Dendritic cell treated with granulocyte-macrophage colony-stimulating factor and Interleukin-4, amounts not matched to agents 40 ng/mL and 50 ng/mL, for 4 days (primary cell): ENCODE measurements around the gene AKAP12.
"Not testable (repeated sequence)": the region's sequence is repeated elsewhere in the genome, so short reads cannot be mapped to it uniquely, and the experiment has no call there.

ENCODE experiments used
- H3K27ac Mint-ChIP-seq: one replicate; pipeline ENCODE4 v1.8.0; 2022; ENCODE audit warnings: mild to moderate bottlenecking, mixed read lengths
- H3K27me3 Mint-ChIP-seq: one replicate; pipeline ENCODE4 v1.8.0; 2022; ENCODE audit warnings: mild to moderate bottlenecking, mixed read lengths
- H3K36me3 Mint-ChIP-seq: one replicate; pipeline ENCODE4 v1.8.0; 2022; ENCODE audit warnings: low read depth, mixed read lengths
- H3K4me1 Mint-ChIP-seq: one replicate; pipeline ENCODE4 v1.8.0; 2022; ENCODE audit warnings: low read depth, mixed read lengths
- H3K4me3 Mint-ChIP-seq: one replicate; pipeline ENCODE4 v1.8.0; 2022; ENCODE audit warnings: mild to moderate bottlenecking, moderate library complexity, mixed read lengths
- H3K9me3 Mint-ChIP-seq: one replicate; pipeline ENCODE4 v1.8.0; 2022; ENCODE audit warnings: mixed read lengths
- intact Hi-C: fragments of 100-400 bp; cut with micrococcal nuclease; formaldehyde crosslinking; loops from one replicate; pipeline ENCODE4 v1.15.0; 2022

Gene AKAP12

DNA sequence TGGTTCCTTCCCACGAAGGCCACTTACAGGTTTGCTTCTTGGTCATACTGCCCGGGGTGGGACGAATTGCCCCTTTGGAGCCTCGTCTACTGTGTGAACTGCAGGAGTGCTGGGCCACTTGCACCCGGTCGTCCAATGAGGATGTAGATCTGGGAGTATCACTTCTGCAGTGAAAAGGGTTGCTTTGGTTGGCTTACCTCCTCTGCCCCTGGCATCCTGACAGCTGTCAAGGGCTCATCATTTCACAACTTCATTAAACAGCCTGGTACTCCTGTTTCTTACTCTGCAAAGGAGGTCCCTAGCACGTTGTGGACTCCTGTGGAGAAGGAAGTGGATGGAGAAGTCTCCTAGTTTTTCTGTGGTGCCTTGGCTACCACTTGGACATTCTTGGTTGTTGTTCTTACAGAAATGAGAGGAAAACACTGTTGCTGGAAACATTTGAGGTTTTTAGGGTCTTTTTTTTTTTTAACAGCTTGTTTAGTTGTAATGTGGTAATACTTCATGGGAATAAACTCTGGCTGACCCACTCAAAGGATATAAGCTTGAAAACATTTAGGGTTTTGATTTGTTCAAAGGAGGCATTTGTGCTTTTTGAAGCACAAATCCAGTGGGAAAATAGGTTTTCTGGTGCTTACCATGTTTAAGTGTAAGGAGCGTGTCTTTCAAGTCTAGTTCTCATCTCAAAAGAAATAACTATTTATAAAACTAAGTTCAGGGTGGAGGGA lies 60.7 kb downstream of the AKAP12 start:
- Mint-ChIP-seq H3K27me3 (peaks cover 8% of the 10 kb centered on the region), H3K36me3 (no peaks in the 10 kb centered on the region), H3K9me3 (no peaks in the 10 kb centered on the region), H3K27ac (no peak overlapping the region), H3K4me1 (no peaks in the 10 kb centered on the region), H3K4me3 (no peak overlapping the region)
- intact Hi-C loops = no loop called here

DNA sequence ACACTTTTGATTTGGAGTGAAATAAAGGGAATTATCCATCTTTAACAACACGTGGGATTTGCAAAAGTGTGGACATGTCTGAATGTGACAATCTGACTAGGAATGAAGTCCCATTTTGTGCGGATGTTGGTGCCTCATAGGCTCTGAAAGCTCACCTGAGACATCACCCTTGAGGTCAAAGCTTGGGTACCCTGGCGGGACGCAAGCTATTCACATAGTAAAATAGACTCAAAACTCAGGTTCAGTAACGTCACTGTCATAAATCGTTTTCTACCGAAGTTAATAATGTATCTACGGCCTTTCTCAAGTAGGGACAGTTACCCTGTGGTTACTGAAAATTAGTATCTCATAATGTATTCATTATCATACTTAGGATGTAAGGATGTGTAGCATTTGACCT lies 61.8 kb downstream of the AKAP12 start:
- H3K36me3 Mint-ChIP-seq = no peaks in the 10 kb centered on the region
- intact Hi-C loops = no loop called here
- no peaks in the 10 kb centered on the region for H3K9me3 Mint-ChIP-seq
- H3K27ac Mint-ChIP-seq = no peak overlapping the region
- peaks cover 6% of the 10 kb centered on the region for H3K27me3 Mint-ChIP-seq
- no peaks in the 10 kb centered on the region for H3K4me1 Mint-ChIP-seq
- no peak overlapping the region for H3K4me3 Mint-ChIP-seq

DNA sequence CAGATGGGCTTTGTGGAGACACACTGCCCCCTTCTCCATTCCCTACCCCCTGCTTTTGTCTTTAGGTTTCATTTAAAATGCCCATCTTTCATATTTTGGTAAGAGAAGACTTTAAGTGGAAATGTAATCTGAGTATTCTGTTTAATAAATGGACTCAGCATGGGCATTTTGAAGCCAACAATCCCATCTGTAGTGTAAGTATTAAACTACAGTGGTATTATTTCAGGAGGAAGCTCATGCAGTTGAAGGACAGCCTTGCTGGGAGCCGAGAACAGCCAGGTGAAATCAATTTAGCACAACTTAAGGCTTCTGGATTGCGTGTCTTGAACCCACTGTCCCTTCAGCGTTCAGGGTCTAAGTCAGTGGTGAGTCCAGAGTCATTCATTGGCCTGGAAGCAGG lies 63.5 kb downstream of the AKAP12 start:
- H3K4me3 Mint-ChIP-seq = no peak overlapping the region
- H3K36me3 Mint-ChIP-seq = no peaks in the 10 kb centered on the region
- H3K9me3 Mint-ChIP-seq = no peaks in the 10 kb centered on the region
- H3K27ac Mint-ChIP-seq = no peak overlapping the region
- peaks cover 6% of the 10 kb centered on the region for H3K27me3 Mint-ChIP-seq
- intact Hi-C loops = no loop called here
- H3K4me1 Mint-ChIP-seq = no peaks in the 10 kb centered on the region

DNA sequence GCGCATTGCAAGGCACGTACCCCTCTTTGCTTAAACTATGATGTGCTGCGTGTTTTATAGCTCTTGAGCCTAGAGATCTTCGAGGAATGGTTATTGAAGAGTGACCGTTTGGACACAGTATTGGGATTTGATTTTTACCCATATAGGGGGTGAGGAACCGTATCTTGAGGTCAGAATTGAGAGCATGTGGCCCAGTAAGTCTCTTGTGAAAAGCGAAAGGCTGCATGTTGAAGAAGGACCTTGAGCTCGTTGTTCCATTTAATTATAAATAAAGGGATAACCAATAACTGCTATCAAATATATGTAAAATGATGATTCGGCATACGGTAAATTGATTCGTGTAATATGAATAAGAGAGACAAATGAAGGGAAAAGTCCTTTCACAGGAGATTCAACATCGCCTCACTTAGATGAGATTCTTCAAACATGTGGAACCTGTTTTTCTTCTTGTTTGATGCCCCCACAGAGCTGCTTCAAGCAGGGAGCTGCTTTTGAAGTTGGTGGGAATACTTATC lies 66.6 kb downstream of the AKAP12 start:
- Mint-ChIP-seq H3K36me3 (no peaks in the 10 kb centered on the region), H3K4me3 (no peak overlapping the region), H3K27ac (no peak overlapping the region), H3K27me3 (peaks cover 6% of the 10 kb centered on the region), H3K9me3 (no peaks in the 10 kb centered on the region), H3K4me1 (no peaks in the 10 kb centered on the region)
- intact Hi-C loops = no loop called here

DNA sequence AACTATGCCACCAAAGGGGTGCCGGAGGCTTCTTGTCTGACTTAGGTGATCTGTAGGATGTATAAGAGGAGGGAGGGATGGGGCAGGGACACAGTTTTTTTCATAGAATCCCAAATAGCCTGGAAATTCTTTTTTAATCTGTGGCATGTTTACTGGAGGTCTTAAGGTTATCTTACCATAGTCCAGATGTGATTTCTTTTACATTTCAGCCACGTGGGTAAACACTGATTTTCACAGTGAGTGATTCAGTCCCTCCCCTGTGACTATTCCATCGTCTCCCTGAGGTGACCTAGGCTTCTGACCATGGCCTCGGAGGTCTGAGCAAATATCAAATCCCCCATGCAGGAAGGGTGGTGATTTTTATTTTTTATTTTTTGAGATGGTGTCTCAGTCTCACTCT lies 67.7 kb downstream of the AKAP12 start:
- Mint-ChIP-seq H3K4me3 (no peak overlapping the region), H3K4me1 (no peaks in the 10 kb centered on the region), H3K27ac (no peak overlapping the region), H3K9me3 (no peaks in the 10 kb centered on the region), H3K27me3 (peaks cover 6% of the 10 kb centered on the region), H3K36me3 (no peaks in the 10 kb centered on the region)
- intact Hi-C loops = no loop called here

DNA sequence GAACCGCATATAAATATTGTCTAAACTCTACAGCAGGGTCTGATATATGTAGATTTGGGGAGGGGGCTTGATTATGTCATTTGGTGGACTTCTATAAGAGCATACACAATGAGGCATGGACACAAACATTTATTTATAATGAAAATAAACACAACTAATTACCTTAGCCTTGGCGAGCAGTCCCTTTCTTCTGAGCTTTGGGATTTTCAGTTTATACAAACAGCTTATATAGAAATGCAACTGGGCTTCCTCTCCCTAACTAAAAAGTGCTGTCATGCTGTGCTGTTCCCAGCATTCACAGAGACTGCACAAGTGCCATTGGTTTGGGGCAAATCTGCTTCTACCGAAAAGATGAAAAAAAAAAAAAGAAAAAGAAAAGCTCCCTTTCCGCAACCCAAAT lies 69.9 kb downstream of the AKAP12 start:
- peaks cover 4% of the 10 kb centered on the region for H3K27me3 Mint-ChIP-seq
- intact Hi-C loops = no loop called here
- no peaks in the 10 kb centered on the region for H3K9me3 Mint-ChIP-seq
- no peaks in the 10 kb centered on the region for H3K4me1 Mint-ChIP-seq
- no peaks in the 10 kb centered on the region for H3K36me3 Mint-ChIP-seq
- H3K4me3 Mint-ChIP-seq = no peak overlapping the region
- no peak overlapping the region for H3K27ac Mint-ChIP-seq

DNA sequence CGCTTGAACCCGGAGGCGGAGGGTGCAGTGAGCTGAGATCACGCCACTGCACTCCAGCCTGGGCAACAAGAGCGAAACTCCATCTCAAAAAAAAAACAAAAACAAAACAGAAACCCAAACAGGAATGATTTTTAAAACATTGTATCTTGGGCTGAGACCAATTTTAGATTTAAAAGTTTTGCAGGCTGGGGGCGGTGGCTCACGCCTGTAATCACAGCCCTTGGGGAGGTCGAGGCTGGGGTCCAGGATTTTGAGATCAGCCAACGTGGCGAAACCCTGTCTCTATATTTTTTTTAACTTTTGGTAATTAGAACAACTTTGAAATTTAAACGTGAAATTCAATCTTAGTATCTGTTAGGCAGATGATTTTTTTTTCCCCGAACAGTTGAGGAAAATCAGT lies 70.5 kb downstream of the AKAP12 start:
- Mint-ChIP-seq H3K4me1 (no peaks in the 10 kb centered on the region), H3K9me3 (peaks cover 1% of the 10 kb centered on the region), H3K27ac (no peak overlapping the region), H3K27me3 (no peaks in the 10 kb centered on the region), H3K36me3 (no peaks in the 10 kb centered on the region), H3K4me3 (no peak overlapping the region)
- intact Hi-C loops = no loop called here

DNA sequence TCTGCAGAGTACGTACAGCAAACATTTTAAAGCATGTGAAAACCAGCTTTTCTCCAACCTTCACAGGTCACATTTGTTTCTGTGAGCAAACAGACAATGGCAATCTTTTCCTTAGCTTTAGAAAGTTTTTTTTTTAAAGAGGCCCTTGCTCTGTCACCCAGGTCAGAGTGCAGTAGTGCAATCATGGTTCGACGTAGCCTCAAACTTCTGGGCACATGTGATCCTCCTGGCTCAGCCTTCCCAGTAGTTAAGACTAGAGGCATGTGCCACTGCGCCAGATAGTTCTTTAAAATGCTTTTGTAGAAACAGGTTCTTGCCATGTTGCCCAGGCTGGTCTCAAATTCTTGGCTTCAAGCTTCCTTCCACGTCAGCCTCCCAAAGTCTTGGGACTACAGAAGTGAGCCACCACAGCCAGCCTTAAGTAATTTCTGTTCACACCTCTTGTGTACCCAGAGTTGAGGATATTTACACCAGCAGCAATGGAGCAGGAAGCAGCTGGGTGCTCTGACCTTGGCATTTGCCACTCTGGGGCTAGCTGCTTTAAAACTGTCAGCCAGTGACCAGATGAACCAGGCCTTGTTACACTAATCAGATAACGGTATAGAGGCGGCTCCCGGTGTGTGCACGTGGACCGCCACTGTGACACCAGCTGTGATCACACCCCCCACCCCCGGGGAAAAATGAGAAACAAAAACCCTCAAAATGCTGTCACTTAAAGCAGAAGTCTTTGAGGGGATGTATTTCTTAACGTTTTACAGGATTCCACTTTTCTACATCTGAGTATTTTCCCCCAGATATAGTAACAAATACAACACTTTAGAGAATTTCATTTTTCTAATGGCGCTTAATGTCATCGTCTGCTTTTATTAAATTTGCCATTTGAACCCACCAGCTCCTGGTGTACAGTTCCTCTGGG lies 71.3 kb downstream of the AKAP12 start:
- no peak overlapping the region for H3K27ac Mint-ChIP-seq
- no peaks in the 10 kb centered on the region for H3K4me1 Mint-ChIP-seq
- no peaks in the 10 kb centered on the region for H3K36me3 Mint-ChIP-seq
- H3K27me3 Mint-ChIP-seq = no peaks in the 10 kb centered on the region
- H3K4me3 Mint-ChIP-seq = no peak overlapping the region
- peaks cover 10% of the 10 kb centered on the region for H3K9me3 Mint-ChIP-seq
- intact Hi-C loops = no loop called here

DNA sequence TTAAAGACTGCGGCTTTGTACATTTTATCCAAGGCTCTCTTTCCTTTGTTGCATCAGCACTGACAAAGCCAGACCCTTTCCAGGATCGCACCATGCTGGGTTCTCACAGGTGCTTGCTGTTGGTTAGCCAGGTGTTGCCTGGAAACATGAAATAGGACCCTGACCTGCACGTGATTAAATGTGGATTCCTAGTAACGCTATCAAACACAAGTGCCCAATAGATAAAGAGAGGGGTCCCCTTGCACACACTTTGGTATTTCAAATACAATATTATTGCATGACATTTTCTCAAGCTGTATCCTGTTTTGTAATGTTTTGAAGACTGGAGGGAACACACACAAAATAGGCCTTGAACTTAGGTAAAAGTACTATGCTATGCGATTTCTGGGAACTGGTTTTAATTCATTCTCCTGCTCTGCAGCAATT lies 73.3 kb downstream of the AKAP12 start:
- H3K27ac Mint-ChIP-seq = no peak overlapping the region
- H3K4me1 Mint-ChIP-seq = no peaks in the 10 kb centered on the region
- no peaks in the 10 kb centered on the region for H3K36me3 Mint-ChIP-seq
- peaks cover 17% of the 10 kb centered on the region for H3K9me3 Mint-ChIP-seq
- no peak overlapping the region for H3K4me3 Mint-ChIP-seq
- intact Hi-C loops = no loop called here
- H3K27me3 Mint-ChIP-seq = no peaks in the 10 kb centered on the region

DNA sequence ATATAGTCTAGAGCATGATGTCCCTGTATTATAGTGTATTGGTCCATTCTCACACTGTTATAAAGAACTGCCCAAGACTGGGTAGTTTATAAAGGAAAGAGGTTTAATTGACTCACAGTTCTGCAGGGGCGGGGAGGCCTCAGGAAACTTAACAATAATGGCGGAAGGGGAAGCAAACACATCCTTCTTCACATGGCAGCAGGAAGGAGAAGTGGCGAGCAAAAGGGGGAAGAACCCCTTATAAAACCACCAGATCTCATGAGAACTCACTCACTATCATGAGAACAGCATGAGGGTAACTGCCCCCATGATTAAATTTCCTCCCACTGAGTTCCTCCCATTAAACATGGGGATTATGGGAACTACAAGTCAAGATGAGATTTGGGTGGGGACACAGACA lies 75.9 kb downstream of the AKAP12 start:
- intact Hi-C loops = not testable (repeated sequence)

DNA sequence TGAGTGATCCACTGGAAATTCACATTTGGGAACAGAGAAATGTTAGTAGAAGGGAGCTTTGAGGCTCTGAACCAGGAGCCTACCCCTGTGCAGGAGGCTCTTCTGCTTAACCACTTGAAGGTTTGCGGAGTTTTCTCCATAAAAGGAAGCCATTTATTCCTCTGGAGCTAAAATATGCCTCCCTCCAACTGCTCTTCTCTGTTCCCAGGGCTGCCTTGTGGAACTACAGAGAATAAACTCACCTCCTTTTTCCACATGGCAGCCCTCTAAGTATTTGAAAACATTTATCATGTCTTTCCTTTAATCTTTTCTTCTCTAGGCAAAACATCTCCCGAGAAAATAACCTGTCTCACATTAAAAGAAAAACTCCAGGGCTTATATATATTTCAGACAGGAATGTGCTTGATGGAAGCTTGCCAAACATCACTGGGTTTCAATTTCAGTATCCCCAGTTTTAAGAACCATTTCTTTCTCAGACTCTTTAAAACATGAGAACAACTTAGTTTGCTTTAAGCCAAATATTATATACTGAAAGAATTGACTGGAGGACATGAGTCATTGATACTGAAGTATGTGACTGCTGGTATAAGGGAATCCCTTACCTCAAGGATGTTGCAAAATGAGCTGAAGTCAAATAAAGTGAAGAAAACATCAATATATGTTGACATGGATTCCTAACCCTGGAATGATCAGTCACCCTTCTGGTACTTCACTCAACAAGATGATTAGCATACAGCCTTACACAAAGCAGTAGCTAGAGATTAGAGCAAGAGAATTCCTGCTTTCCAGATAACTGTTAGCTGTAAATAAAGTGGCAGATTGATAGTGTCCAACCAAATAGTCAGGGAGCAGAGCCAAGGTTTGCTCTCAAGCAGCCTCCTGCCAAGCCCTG lies 77.6 kb downstream of the AKAP12 start:
- Mint-ChIP-seq H3K9me3 (peaks cover 17% of the 10 kb centered on the region), H3K4me3 (no peak overlapping the region), H3K27ac (no peak overlapping the region), H3K4me1 (no peaks in the 10 kb centered on the region), H3K27me3 (peaks cover 5% of the 10 kb centered on the region), H3K36me3 (no peaks in the 10 kb centered on the region)
- intact Hi-C loops = no loop called here

More for the DNA sequence above, 75.9 kb downstream of the AKAP12 start:
- peaks cover 17% of the 10 kb centered on the region for H3K9me3 Mint-ChIP-seq
- not testable (repeated sequence) for H3K36me3 Mint-ChIP-seq, H3K27ac Mint-ChIP-seq, H3K27me3 Mint-ChIP-seq, H3K4me1 Mint-ChIP-seq, H3K4me3 Mint-ChIP-seq

DNA sequence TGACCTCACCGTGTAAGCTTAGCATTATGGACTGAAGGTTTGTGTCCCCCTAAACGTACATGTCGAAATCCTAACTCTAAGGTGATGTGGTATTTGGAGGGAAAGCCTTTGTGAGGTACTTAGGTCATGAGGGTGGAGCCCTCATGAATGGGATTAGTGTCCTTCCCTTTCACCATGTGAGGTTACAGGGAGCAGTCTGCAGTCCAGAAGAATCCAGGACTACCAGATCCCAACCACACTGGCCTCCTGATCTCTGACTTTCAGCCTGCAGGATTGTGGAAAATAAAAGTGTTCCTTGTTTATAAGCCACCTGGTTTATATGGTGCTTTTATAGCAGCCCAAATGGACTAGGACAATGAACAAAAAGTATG lies 78.2 kb downstream of the AKAP12 start:
- intact Hi-C loops = no loop called here
- H3K9me3 Mint-ChIP-seq = peaks cover 17% of the 10 kb centered on the region
- no peak overlapping the region for H3K27ac Mint-ChIP-seq
- no peaks in the 10 kb centered on the region for H3K4me1 Mint-ChIP-seq
- no peak overlapping the region for H3K4me3 Mint-ChIP-seq
- H3K36me3 Mint-ChIP-seq = no peaks in the 10 kb centered on the region
- H3K27me3 Mint-ChIP-seq = peaks cover 8% of the 10 kb centered on the region

DNA sequence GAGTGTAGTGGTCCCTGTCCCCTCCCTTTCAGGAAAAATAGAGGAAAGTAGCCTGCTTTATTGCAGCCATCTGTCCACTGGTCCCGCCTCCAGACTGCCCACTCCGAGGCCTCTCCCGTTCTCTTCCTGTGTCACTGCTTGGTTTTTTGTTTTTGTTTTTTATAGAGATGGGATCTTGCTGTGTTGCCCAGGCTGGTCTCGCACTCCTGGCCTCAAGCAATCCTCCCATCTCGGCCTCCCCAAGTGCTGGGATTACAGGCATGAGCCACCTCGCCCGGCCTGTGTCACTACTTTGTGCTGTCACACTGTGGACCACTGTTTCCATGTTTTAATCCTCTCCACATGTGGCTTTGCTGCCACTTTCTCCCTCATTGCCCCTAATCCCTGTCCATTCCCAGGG lies 80.4 kb downstream of the AKAP12 start:
- H3K9me3 Mint-ChIP-seq = peaks cover 17% of the 10 kb centered on the region
- no peaks in the 10 kb centered on the region for H3K36me3 Mint-ChIP-seq
- H3K27me3 Mint-ChIP-seq = peaks cover 26% of the 10 kb centered on the region
- H3K4me1 Mint-ChIP-seq = peaks cover 10% of the 10 kb centered on the region
- H3K27ac Mint-ChIP-seq = no peak overlapping the region
- H3K4me3 Mint-ChIP-seq = no peak overlapping the region
- intact Hi-C loops = no loop called here

DNA sequence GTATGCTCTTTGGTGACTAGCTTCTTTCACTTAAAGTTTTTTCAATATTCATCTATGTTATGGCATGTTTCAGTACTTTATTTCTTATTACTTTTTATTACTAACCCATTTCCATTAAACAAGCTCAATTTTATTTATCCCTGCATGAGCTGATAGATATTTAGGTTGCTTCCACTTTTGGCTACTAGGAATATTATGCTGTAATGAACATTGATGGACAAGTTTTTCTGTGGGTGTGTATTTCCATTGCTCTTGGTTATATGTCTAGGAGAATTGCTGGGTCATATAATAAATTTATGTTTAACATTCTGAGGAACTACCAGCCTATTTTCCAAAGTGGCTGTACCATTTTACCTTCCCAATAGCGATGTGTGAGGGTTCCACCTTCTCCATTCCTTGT lies 81.7 kb downstream of the AKAP12 start:
- H3K36me3 Mint-ChIP-seq = no peaks in the 10 kb centered on the region
- peaks cover 4% of the 10 kb centered on the region for H3K9me3 Mint-ChIP-seq
- no peak overlapping the region for H3K27ac Mint-ChIP-seq
- H3K4me3 Mint-ChIP-seq = no peak overlapping the region
- peaks cover 20% of the 10 kb centered on the region for H3K4me1 Mint-ChIP-seq
- H3K27me3 Mint-ChIP-seq = peaks cover 38% of the 10 kb centered on the region
- intact Hi-C loops = no loop called here
